ENCODE measurements around the gene PARP9.
"Not testable (repeated sequence)": the region's sequence is repeated elsewhere in the genome, so short reads cannot be mapped to it uniquely, and the experiment has no call there.

GRCh38 chr3:122568131-122568530 lies 4.0 kb upstream of the PARP9 start:
- not testable (repeated sequence) for TF ChIP-seq CTCF (IDR thresholded peaks at IDR 0.05; ENCODE audit: borderline replicate concordance, extremely low read depth, low read length, poor library complexity, severe bottlenecking); EZH2 (IDR thresholded peaks at IDR 0.05; ENCODE audit: borderline replicate concordance, low read depth, low read length, severe bottlenecking)

All from DND-41 (cell line).